ENCODE data around the gene OLFML2B. TPM values are rescaled to one million over a fixed set of nuclear protein-coding genes. Genes with fewer than 3 reads are reported as not detected.

OLFML2B gene
- total and polyA plus RNA-seq, 12 donors, result 0.73 to 23.4 (median 1.5) TPM

DNA sequence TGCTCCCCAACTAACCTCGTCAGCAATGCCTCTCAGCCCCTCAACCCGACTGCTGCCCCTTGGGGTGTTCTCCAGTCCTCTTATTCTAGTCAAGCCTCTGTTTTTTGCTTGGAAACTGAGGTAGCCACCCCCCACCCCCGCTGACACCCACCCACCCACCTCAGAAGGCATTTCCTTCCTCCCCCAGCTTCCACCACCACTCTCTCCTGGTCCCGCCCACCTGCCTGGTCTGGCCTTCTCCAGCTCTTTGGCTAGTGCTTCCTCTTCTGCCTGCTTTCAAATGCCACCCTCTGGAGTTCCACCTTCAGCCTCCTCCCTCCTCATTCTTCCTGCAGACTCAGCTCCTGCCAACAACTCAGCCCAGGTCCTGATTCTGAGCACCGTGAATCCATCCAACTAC, 35.3 kb downstream of the OLFML2B start:
- peak overlapping the region in 1 of 10 donors; percentile 60 for H3K27ac ChIP-seq
- 78 to 82% methylated on average over 5 of the region's 5 CpGs for WGBS, 2 donors
- H3K4me1 ChIP-seq, result peaks cover 0 to 15% (median 0%) of the 10 kb centered on the region in 9 donors
- intact Hi-C loops (cut with DNase I), result no loop called here
- no peak for TF ChIP-seq CTCF (IDR thresholded peaks at IDR 0.05)
- no peak for DNase-seq
- H3K9me3 ChIP-seq, result peaks cover 0 to 27% (median 9%) of the 10 kb centered on the region in 11 donors
- no peak overlapping the region for H3K4me3 ChIP-seq
- H3K27me3 ChIP-seq, result no peaks in the 10 kb centered on the region
- peaks cover 0 to 61% (median 0%) of the 10 kb centered on the region in 9 donors for H3K36me3 ChIP-seq
- no peak for ATAC-seq

- Histone ChIP-seq H3K9me3 (peaks cover 0 to 27% (median 9%) of the 10 kb centered on the region in 11 donors), H3K27me3 (no peaks in the 10 kb centered on the region), H3K4me3 (no peak overlapping the region), H3K4me1 (peaks cover 0 to 15% (median 0%) of the 10 kb centered on the region in 9 donors), H3K27ac (no peak overlapping the region), H3K36me3 (peaks cover 0 to 59% (median 0%) of the 10 kb centered on the region in 9 donors)
- intact Hi-C loops (cut with DNase I), result no loop called here
- ATAC-seq (no peak), DNase-seq (no peak)
- WGBS, 2 donors, result 79% methylated on average over 5 of the region's 5 CpGs
- TF ChIP-seq CTCF (IDR thresholded peaks at IDR 0.05), result no peak
Observed at GRCh38 chr1:161987872-161988271, 35.8 kb downstream of the OLFML2B start.

GRCh38 chr1:161987303-161987702, 36.4 kb downstream of the OLFML2B start:
- ATAC-seq, result no peak
- H3K27me3 ChIP-seq, result no peaks in the 10 kb centered on the region
- DNase-seq, result no peak
- H3K9me3 ChIP-seq, result peaks cover 0 to 27% (median 9%) of the 10 kb centered on the region in 11 donors
- 58 to 77% methylated on average over 1 of the region's 1 CpG for WGBS, 2 donors
- intact Hi-C loops (cut with DNase I), result no loop called here
- H3K4me1 ChIP-seq, result peaks cover 0 to 15% (median 0%) of the 10 kb centered on the region in 9 donors
- no peak overlapping the region for H3K4me3 ChIP-seq
- H3K36me3 ChIP-seq, result peaks cover 0 to 59% (median 0%) of the 10 kb centered on the region in 9 donors
- no peak overlapping the region for H3K27ac ChIP-seq
- no peak for TF ChIP-seq CTCF (IDR thresholded peaks at IDR 0.05)

GRCh38 chr1:161986328-161986727, 37.3 kb downstream of the OLFML2B start:
- DNase-seq, result no peak
- WGBS, 2 donors, result 71 to 84% methylated on average over 4 of the region's 4 CpGs

More at GRCh38 chr1:161986328-161986727, 37.3 kb downstream of the OLFML2B start:
- peaks cover 0 to 18% (median 7%) of the 10 kb centered on the region in 11 donors for H3K9me3 ChIP-seq
- ATAC-seq, result peak in 3 of 8 donors; percentile 19 to 39 (median 30)
- TF ChIP-seq CTCF (IDR thresholded peaks at IDR 0.05), result no peak
- no peak overlapping the region for H3K4me3 ChIP-seq
- intact Hi-C loops (cut with DNase I), result no loop called here
- no peaks in the 10 kb centered on the region for H3K27me3 ChIP-seq
- peaks cover 0 to 15% (median 0%) of the 10 kb centered on the region in 9 donors for H3K4me1 ChIP-seq
- no peak overlapping the region for H3K27ac ChIP-seq
- H3K36me3 ChIP-seq, result peaks cover 0 to 50% (median 0%) of the 10 kb centered on the region in 9 donors

All from heart right ventricle (tissue), 16 donors.